ENCODE measurements around the gene SHC2. TPM values are rescaled to one million over a fixed set of nuclear protein-coding genes. Genes with fewer than 3 reads are reported as not detected.

The SHC2 gene
- total and polyA plus RNA-seq, 2 experiments from 2014 or later: 2.2 to 4.6 TPM

- TF ChIP-seq REST (IDR thresholded peaks at IDR 0.05; ENCODE audit: unreplicated experiment) (no peak), EZH2phosphoT487 (IDR thresholded peaks at IDR 0.05; ENCODE audit: unreplicated experiment) (no peak), ZNF114 (CRISPR knock-in tag; IDR thresholded peaks at IDR 0.05) (no peak)
Measured at GRCh38 chr19:437041-437440, 23.8 kb downstream of the SHC2 start (continued).

GRCh38 chr19:436413-436950 is 24.4 kb downstream of the SHC2 start:
- ATAC-seq (no peak), DNase-seq (ENCODE audit: low spot score) (no peak)
- Mint-ChIP-seq H3K9me3 (peaks cover 2% of the 10 kb centered on the region), H3K36me3 (ENCODE audit: low read depth) (no peaks in the 10 kb centered on the region), H3K4me1 (peaks cover 8% of the 10 kb centered on the region; the same call in 2 of the 3 replicates), H3K27ac (no peak overlapping the region), H3K27me3 (ENCODE audit: insufficient read depth, low read depth, poor library complexity) (peaks cover 13% of the 10 kb centered on the region), H3K4me3 (no peak overlapping the region)
- Histone ChIP-seq H3K4me2 (no peak overlapping the region), H3F3A (replicated peaks; ENCODE audit: low read depth) (0 out of 2 replicates have a peak, but pooled peaks cover 2% of the 10 kb centered on the region), H3K36me3 (ENCODE audit: insufficient read depth) (no peaks in the 10 kb centered on the region), H3K4me1 (ENCODE audit: insufficient read depth) (no peaks in the 10 kb centered on the region; the same call in 1 of the 2 replicates), H2AFZ (no peak overlapping the region), H3K27me3 (ENCODE audit: insufficient read depth) (no peaks in the 10 kb centered on the region), H3K79me2 (replicated peaks; ENCODE audit: insufficient read depth) (no peaks in the 10 kb centered on the region), H4K20me1 (replicated peaks; ENCODE audit: insufficient read depth) (no peaks in the 10 kb centered on the region), H3K9me2 (ENCODE audit: insufficient read depth) (no peaks in the 10 kb centered on the region), H3K4me3 (no peak overlapping the region), H3K27ac (ENCODE audit: low read depth) (no peak overlapping the region)
- no peak for TF ChIP-seq ZNF114 (CRISPR knock-in tag; IDR thresholded peaks at IDR 0.05)
- TF ChIP-seq STAT1 (IDR thresholded peaks at IDR 0.05; ENCODE audit: unreplicated experiment): no peak
- TF ChIP-seq NANOG (IDR thresholded peaks at IDR 0.05; ENCODE audit: borderline replicate concordance): no peak

- H3K27ac ChIP-seq (ENCODE audit: low read depth): no peak overlapping the region
- no peak overlapping the region for H3K4me2 ChIP-seq
- no peaks in the 10 kb centered on the region for H4K20me1 ChIP-seq (replicated peaks; ENCODE audit: insufficient read depth)
- Mint-ChIP-seq H3K27ac (no peak overlapping the region), H3K9me3 (peaks cover 4% of the 10 kb centered on the region), H3K4me1 (peaks cover 2% of the 10 kb centered on the region; the same call in 1 of the 3 replicates), H3K4me3 (no peak overlapping the region; the same call in 2 of the 3 replicates), H3K27me3 (ENCODE audit: insufficient read depth, low read depth, poor library complexity) (peaks cover 10% of the 10 kb centered on the region), H3K36me3 (ENCODE audit: low read depth) (peaks cover 4% of the 10 kb centered on the region)
- no peaks in the 10 kb centered on the region for H3K36me3 ChIP-seq (ENCODE audit: insufficient read depth)
- H3K79me2 ChIP-seq (replicated peaks; ENCODE audit: insufficient read depth): no peaks in the 10 kb centered on the region
- H3K4me3 ChIP-seq: no peak overlapping the region
- H3K4me1 ChIP-seq (ENCODE audit: insufficient read depth): no peaks in the 10 kb centered on the region; the same call in 1 of the 2 replicates
- TF ChIP-seq CTCF (conservative IDR thresholded peaks at IDR 0.05; ENCODE audit: low read depth in 2 of 2) (no peak), STAT1 (IDR thresholded peaks at IDR 0.05; ENCODE audit: unreplicated experiment) (no peak)
- no peak for DNase-seq (ENCODE audit: low spot score)
- no peak overlapping the region for H2AFZ ChIP-seq
- H3K9me2 ChIP-seq (ENCODE audit: insufficient read depth): no peaks in the 10 kb centered on the region
- no peaks in the 10 kb centered on the region for H3K27me3 ChIP-seq (ENCODE audit: insufficient read depth)
- ATAC-seq: no peak
- H3F3A ChIP-seq (replicated peaks; ENCODE audit: low read depth): 0 out of 2 replicates have a peak, but pooled peaks cover 2% of the 10 kb centered on the region
Measured at GRCh38 chr19:435707-436412, 25.0 kb downstream of the SHC2 start.

Measured in GM23338 (cell line).